ENCODE results near the gene CENPN. TPM values are rescaled to one million over a fixed set of nuclear protein-coding genes. Genes with fewer than 3 reads are reported as not detected.

The CENPN gene
- total and polyA plus RNA-seq, 2 of the 13 experiments (the other 11 are each of a cell fraction or from before 2014, with no cell fraction given) = 29.7 to 129 TPM

DNA sequence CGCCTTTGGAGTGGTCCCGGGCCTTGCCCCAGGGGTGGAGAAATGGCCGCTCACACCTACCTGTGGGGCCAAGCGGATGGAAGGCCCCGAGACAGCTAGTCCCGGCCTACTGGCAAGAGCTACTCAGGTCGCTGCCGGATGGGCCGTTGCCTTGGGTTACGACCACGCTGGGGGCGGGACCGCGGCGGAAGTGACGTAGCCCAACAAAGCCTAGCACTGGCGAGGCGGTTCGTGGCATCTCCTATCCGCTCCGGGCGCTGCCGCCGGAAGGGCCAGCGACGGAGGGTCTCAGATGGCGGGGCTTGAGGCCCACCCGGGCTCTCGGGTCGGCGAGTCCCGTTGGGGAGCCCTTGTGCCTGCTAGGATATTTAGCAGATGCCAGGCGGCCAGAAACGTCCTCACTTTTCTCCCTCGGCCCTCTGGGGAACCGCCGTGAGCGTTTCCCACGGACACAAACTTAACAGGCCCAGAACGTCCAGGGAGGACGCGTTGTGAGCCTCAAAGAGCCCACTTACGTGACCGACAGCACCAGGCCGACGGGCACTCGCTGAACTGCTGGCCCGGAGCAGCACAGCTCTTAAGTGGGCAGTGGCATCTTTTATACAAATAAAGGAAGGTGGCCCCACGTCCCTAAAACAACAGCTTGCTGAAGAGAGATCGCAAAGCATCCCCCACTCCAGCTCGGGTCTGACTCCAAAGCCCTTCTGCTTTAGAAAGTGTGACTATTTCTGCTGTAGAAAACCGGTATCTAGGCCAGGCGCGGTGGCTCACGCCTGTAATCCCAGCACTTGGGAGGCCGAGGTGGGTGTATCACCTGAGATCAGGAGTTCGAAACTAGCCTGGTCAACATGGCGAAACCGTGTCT is 70.3 kb downstream of the CENPN start, which contains the start of gene C16orf46 (continued):
- TF ChIP-seq, protein P1, sequence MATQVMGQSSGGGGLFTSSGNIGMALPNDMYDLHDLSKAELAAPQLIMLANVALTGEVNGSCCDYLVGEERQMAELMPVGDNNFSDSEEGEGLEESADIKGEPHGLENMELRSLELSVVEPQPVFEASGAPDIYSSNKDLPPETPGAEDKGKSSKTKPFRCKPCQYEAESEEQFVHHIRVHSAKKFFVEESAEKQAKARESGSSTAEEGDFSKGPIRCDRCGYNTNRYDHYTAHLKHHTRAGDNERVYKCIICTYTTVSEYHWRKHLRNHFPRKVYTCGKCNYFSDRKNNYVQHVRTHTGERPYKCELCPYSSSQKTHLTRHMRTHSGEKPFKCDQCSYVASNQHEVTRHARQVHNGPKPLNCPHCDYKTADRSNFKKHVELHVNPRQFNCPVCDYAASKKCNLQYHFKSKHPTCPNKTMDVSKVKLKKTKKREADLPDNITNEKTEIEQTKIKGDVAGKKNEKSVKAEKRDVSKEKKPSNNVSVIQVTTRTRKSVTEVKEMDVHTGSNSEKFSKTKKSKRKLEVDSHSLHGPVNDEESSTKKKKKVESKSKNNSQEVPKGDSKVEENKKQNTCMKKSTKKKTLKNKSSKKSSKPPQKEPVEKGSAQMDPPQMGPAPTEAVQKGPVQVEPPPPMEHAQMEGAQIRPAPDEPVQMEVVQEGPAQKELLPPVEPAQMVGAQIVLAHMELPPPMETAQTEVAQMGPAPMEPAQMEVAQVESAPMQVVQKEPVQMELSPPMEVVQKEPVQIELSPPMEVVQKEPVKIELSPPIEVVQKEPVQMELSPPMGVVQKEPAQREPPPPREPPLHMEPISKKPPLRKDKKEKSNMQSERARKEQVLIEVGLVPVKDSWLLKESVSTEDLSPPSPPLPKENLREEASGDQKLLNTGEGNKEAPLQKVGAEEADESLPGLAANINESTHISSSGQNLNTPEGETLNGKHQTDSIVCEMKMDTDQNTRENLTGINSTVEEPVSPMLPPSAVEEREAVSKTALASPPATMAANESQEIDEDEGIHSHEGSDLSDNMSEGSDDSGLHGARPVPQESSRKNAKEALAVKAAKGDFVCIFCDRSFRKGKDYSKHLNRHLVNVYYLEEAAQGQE (IDR thresholded peaks at IDR 0.05; ENCODE audit: borderline replicate concordance in 1 of 2, low read depth in 1 of 2, low read length in 2 of 2) = no peak
- TF ChIP-seq ETV6 (CRISPR knock-in tag; conservative IDR thresholded peaks at IDR 0.05) = peak; percentile 57; the same call in 1 of the 2 replicates
- TF ChIP-seq ZNF660 (CRISPR knock-in tag; IDR thresholded peaks at IDR 0.05; ENCODE audit: borderline replicate concordance, low read depth) = no peak
- TF ChIP-seq KLF16 (CRISPR knock-in tag; IDR thresholded peaks at IDR 0.05) = peak in 1 of 2 experiments; percentile 93; a peak in 1 of 4 replicates
- TF ChIP-seq ZSCAN20 (CRISPR knock-in tag; IDR thresholded peaks at IDR 0.05; ENCODE audit: borderline replicate concordance) = peak; percentile 83; the same call in 1 of the 2 replicates
- TF ChIP-seq CBFB (CRISPR knock-in tag; IDR thresholded peaks at IDR 0.05) = peak; percentile 90
- no peak for TF ChIP-seq NFIB (CRISPR knock-in tag; IDR thresholded peaks at IDR 0.05; ENCODE audit: borderline replicate concordance)
- peak; percentile 56 for TF ChIP-seq NFYC (CRISPR knock-in tag; IDR thresholded peaks at IDR 0.05)
- TF ChIP-seq, protein P2, sequence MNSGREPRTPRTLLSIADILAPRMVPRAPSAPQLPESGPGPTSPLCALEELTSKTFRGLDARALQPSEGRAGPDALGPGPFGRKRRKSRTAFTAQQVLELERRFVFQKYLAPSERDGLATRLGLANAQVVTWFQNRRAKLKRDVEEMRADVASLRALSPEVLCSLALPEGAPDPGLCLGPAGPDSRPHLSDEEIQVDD (CRISPR knock-in tag; IDR thresholded peaks at IDR 0.05; ENCODE audit: borderline replicate concordance) = peak; percentile 69; the same call in 1 of the 2 replicates
- TF ChIP-seq WIZ (CRISPR knock-in tag; IDR thresholded peaks at IDR 0.05) = no peak
- TF ChIP-seq TEAD3 (CRISPR knock-in tag; optimal IDR thresholded peaks at IDR 0.05; ENCODE audit: borderline replicate concordance) = peak; percentile 79
- TF ChIP-seq, protein P3, sequence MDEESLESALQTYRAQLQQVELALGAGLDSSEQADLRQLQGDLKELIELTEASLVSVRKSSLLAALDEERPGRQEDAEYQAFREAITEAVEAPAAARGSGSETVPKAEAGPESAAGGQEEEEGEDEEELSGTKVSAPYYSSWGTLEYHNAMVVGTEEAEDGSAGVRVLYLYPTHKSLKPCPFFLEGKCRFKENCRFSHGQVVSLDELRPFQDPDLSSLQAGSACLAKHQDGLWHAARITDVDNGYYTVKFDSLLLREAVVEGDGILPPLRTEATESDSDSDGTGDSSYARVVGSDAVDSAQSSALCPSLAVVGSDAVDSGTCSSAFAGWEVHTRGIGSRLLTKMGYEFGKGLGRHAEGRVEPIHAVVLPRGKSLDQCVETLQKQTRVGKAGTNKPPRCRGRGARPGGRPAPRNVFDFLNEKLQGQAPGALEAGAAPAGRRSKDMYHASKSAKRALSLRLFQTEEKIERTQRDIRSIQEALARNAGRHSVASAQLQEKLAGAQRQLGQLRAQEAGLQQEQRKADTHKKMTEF (CRISPR knock-in tag; IDR thresholded peaks at IDR 0.05) = peak; percentile 83; the same call in 1 of the 2 replicates
- no peak for TF ChIP-seq CBX2 (IDR thresholded peaks at IDR 0.05; ENCODE audit: low read depth, low read length)
- TF ChIP-seq CBX2 (CRISPR knock-in tag; IDR thresholded peaks at IDR 0.05; ENCODE audit: low read depth) = no peak
- TF ChIP-seq, protein P4, sequence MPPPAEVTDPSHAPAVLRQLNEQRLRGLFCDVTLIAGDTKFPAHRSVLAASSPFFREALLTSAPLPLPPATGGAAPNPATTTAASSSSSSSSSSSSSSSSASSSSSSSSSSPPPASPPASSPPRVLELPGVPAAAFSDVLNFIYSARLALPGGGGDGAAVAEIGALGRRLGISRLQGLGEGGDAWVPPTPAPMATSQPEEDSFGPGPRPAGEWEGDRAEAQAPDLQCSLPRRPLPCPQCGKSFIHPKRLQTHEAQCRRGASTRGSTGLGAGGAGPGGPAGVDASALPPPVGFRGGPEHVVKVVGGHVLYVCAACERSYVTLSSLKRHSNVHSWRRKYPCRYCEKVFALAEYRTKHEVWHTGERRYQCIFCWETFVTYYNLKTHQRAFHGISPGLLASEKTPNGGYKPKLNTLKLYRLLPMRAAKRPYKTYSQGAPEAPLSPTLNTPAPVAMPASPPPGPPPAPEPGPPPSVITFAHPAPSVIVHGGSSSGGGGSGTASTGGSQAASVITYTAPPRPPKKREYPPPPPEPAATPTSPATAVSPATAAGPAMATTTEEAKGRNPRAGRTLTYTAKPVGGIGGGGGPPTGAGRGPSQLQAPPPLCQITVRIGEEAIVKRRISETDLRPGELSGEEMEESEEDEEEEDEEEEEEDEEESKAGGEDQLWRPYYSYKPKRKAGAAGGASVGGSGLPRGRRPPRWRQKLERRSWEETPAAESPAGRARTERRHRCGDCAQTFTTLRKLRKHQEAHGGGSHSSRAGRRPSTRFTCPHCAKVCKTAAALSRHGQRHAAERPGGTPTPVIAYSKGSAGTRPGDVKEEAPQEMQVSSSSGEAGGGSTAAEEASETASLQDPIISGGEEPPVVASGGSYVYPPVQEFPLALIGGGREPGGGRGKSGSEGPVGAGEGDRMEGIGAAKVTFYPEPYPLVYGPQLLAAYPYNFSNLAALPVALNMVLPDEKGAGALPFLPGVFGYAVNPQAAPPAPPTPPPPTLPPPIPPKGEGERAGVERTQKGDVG (CRISPR knock-in tag; IDR thresholded peaks at IDR 0.05; ENCODE audit: borderline replicate concordance) = no peak; the same call in 1 of the 2 replicates
- peak; percentile 71; the same call in 1 of the 2 replicates for TF ChIP-seq SNAPC2 (CRISPR knock-in tag; IDR thresholded peaks at IDR 0.05)

All from HepG2 (cell line).